HG03039 (cell line): Measurements from ENCODE around the gene MRPS22.
A peak's percentile ranks its signal among the peaks of the same experiment; 100 is the strongest.

Experiments
- ATAC-seq: cut with Tn5 transposase; IDR thresholded peaks from one replicate; pipeline ENCODE4 v1.9.1; 2021; ENCODE audit warnings: mild to moderate bottlenecking, moderate library complexity; ENCODE audit not compliant: unreplicated experiment

The MRPS22 gene

GRCh38 chr3:139311557-139311956, 32.3 kb upstream of the MRPS22 start:
- no peak for ATAC-seq

- ATAC-seq, result no peak
These were observed 31.4 kb upstream of the MRPS22 start for GRCh38 chr3:139312416-139312815.

GRCh38 chr3:139312959-139313358, 30.9 kb upstream of the MRPS22 start:
- no peak for ATAC-seq

- no peak for ATAC-seq
These were observed 29.9 kb upstream of the MRPS22 start for GRCh38 chr3:139313921-139314320.

GRCh38 chr3:139317215-139317614, 26.6 kb upstream of the MRPS22 start:
- ATAC-seq, result no peak

GRCh38 chr3:139317660-139318430, 26.0 kb upstream of the MRPS22 start:
- ATAC-seq, result no peak

GRCh38 chr3:139318431-139318816, 25.4 kb upstream of the MRPS22 start:
- no peak for ATAC-seq

- ATAC-seq, result no peak
These were observed 25.0 kb upstream of the MRPS22 start for GRCh38 chr3:139318826-139319225.

GRCh38 chr3:139319428-139320402, 24.1 kb upstream of the MRPS22 start:
- ATAC-seq, result no peak

GRCh38 chr3:139320551-139321309, 23.1 kb upstream of the MRPS22 start:
- no peak for ATAC-seq

GRCh38 chr3:139322346-139322745, 21.5 kb upstream of the MRPS22 start:
- ATAC-seq, result no peak

- ATAC-seq, result no peak
These were observed 20.7 kb upstream of the MRPS22 start for GRCh38 chr3:139323146-139323545.

GRCh38 chr3:139324456-139324855, 19.4 kb upstream of the MRPS22 start:
- ATAC-seq, result no peak

- ATAC-seq, result no peak
These were observed 18.3 kb upstream of the MRPS22 start for GRCh38 chr3:139325551-139325950.

- no peak for ATAC-seq
These were observed 17.7 kb upstream of the MRPS22 start for GRCh38 chr3:139326131-139326530.

- no peak for ATAC-seq
These were observed 17.1 kb upstream of the MRPS22 start for GRCh38 chr3:139326707-139327106.

- ATAC-seq, result no peak
These were observed 16.6 kb upstream of the MRPS22 start for GRCh38 chr3:139327231-139327630.

- no peak for ATAC-seq
These were observed 16.0 kb upstream of the MRPS22 start for GRCh38 chr3:139327861-139328260.

- no peak for ATAC-seq
These were observed 15.5 kb upstream of the MRPS22 start for GRCh38 chr3:139328356-139328755.

- ATAC-seq, result peak; percentile 90
These were observed 14.4 kb upstream of the MRPS22 start for GRCh38 chr3:139329364-139329850.

- ATAC-seq, result no peak
These were observed 11.7 kb upstream of the MRPS22 start for GRCh38 chr3:139332092-139332491.
